PC-3 (cell line): Measurements from ENCODE around the gene EPHB1. TPM values are rescaled to one million over a fixed set of nuclear protein-coding genes. Genes with fewer than 3 reads are reported as not detected.

ENCODE experiments used
- ATAC-seq: fragments of 200-7000 bp; cut with Tn5 transposase; 2 replicates; pipeline ENCODE4 v1.9.1; 2020; ENCODE audit warnings: mild to moderate bottlenecking, moderate library complexity
- BruUV-seq: library from RNA; stranded (reverse); fragments of 400-500 nt; replicated peaks from 2 replicates; lab custom pipeline; 2021; lab: Mats Ljungman, UMichigan
- CTCF ChIA-PET: fragments of 300-600 bp; sonication (Branson Sonifier 250); formaldehyde crosslinking; loops from one replicate; lab custom pipeline; 2022; ENCODE audit warnings: antibody characterized with exemption; lab: Charles Lee
- POLR2A ChIA-PET: fragments of 300-600 bp; sonication (Branson Sonifier 250); formaldehyde crosslinking; loops from one replicate; lab custom pipeline; 2022; ENCODE audit warnings: antibody characterized with exemption; ENCODE audit not compliant: unreplicated experiment; lab: Charles Lee
- DNase-seq: peaks from one replicate; pipeline ENCODE4 v3.0.0-alpha.2; 2015
- H2AFZ ChIP-seq: fragments of 300-600 bp; sonication (generic); 2 replicates; pipeline ENCODE4 v1.6.0; 2016; ENCODE audit warnings: antibody characterized with exemption, low read length
- H3F3A ChIP-seq: fragments of 300-600 bp; sonication (generic); one replicate; pipeline ENCODE4 v1.6.0; 2017; ENCODE audit warnings: antibody characterized with exemption, low read length, control low read depth, mild to moderate bottlenecking; ENCODE audit not compliant: unreplicated experiment
- H3K27ac ChIP-seq: fragments of 300-600 bp; sonication (generic); 2 replicates; pipeline ENCODE4 v1.5.1; 2016; ENCODE audit warnings: mild to moderate bottlenecking, low read length
- H3K27me3 ChIP-seq: fragments of 300-600 bp; sonication (generic); 2 replicates; pipeline ENCODE4 v1.6.1; 2016; ENCODE audit warnings: low read length, mixed read lengths
- H3K36me3 ChIP-seq: fragments of 300-600 bp; sonication (generic); 2 replicates; pipeline ENCODE4 v1.6.1; 2016; ENCODE audit warnings: low read depth, mixed run types, low read length, mixed read lengths
- H3K4me1 ChIP-seq: fragments of 300-600 bp; sonication (generic); 2 replicates; pipeline ENCODE4 v1.5.1; 2016; ENCODE audit warnings: low read length; ENCODE audit not compliant: insufficient read depth
- H3K4me2 ChIP-seq: fragments of 300-600 bp; sonication (generic); 2 replicates; pipeline ENCODE4 v1.6.0; 2016; ENCODE audit warnings: low read length
- H3K4me3 ChIP-seq: fragments of 300-600 bp; sonication (generic); 2 replicates; pipeline ENCODE4 v1.5.1; 2016; ENCODE audit warnings: mild to moderate bottlenecking, low read length, mixed read lengths
- H3K79me2 ChIP-seq: fragments of 300-600 bp; sonication (generic); 2 replicates; pipeline ENCODE4 v1.6.1; 2017; ENCODE audit warnings: low read length, mixed read lengths
- H3K9ac ChIP-seq: fragments of 300-600 bp; sonication (generic); 2 replicates; pipeline ENCODE4 v1.6.0; 2016; ENCODE audit warnings: mild to moderate bottlenecking, low read length
- H3K9me2 ChIP-seq: fragments of 300-600 bp; sonication (generic); replicated peaks from 2 replicates; pipeline ENCODE4 v1.6.1; 2016; ENCODE audit warnings: mixed run types, low read length, mixed read lengths
- H3K9me3 ChIP-seq: fragments of 300-600 bp; sonication (generic); 2 replicates; pipeline ENCODE4 v1.6.1; 2016; ENCODE audit warnings: low read length, mixed read lengths
- H4K20me1 ChIP-seq: fragments of 300-600 bp; sonication (generic); 2 replicates; pipeline ENCODE4 v1.6.1; 2016; ENCODE audit warnings: low read length, mixed read lengths
- EZH2 ChIP-seq: fragments of 300-600 bp; sonication (generic); IDR thresholded peaks from one replicate; pipeline ENCODE4 v1.6.1; 2017; ENCODE audit warnings: antibody characterized with exemption, mild to moderate bottlenecking, low read length; ENCODE audit not compliant: unreplicated experiment
- EZH2phosphoT487 ChIP-seq: fragments of 300-600 bp; sonication (generic); IDR thresholded peaks from 2 replicates; pipeline ENCODE4 v1.6.1; 2018; ENCODE audit warnings: mild to moderate bottlenecking, antibody characterized with exemption, low read length, borderline replicate concordance
- intact Hi-C: fragments of 100-400 bp; cut with micrococcal nuclease; formaldehyde crosslinking; loops from 2 replicates; pipeline ENCODE4 v1.9.0; 2023
- total RNA-seq: library from RNA; depleted of rRNA; stranded (reverse); fragments of >200 nt; gene quantifications from 2 replicates; pipeline ENCODE4 v1.2.3, GENCODE V29; 2014
- TF ChIP-seq, protein P1 (sequence below): fragments of 300-600 bp; sonication (generic); conservative IDR thresholded peaks from 2 replicates; pipeline ENCODE4 v1.5.1; 2017; ENCODE audit warnings: antibody characterized with exemption, low read depth, mild to moderate bottlenecking, low read length

The EPHB1 gene
- total RNA-seq, 1 experiment from 2014 or later: 0.69 TPM

DNA sequence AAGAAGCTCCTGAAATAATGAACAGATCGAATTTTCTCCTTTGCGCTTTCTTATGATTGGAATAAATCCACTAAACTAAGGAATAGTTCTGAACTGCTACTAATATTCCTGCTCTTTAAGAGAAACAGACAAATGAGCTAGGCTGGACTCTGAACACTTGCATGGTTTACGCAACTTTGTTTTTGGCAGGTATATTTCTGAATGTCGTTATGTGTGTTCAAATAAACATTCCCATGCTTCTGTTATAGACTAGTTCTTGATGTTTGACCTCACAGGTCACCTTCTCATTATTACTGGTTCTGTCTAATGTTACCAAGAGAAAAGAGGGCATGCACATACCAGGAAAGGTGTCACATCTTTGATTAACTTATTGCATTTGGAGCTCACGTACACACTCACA is 418.2 kb downstream of the EPHB1 start:
- Histone ChIP-seq H3K36me3 (no peaks in the 10 kb centered on the region), H3K4me3 (no peak overlapping the region), H3K9me3 (no peaks in the 10 kb centered on the region), H3F3A (no peaks in the 10 kb centered on the region), H3K4me2 (no peak overlapping the region), H3K27me3 (no peaks in the 10 kb centered on the region), H3K4me1 (no peaks in the 10 kb centered on the region), H2AFZ (no peak overlapping the region), H3K79me2 (no peaks in the 10 kb centered on the region), H4K20me1 (no peaks in the 10 kb centered on the region), H3K9me2 (no peaks in the 10 kb centered on the region), H3K27ac (no peak overlapping the region), H3K9ac (no peak overlapping the region)
- intact Hi-C loops: no loop called here
- POLR2A ChIA-PET: no interaction called here
- TF ChIP-seq EZH2: no peak
- TF ChIP-seq, protein P1, sequence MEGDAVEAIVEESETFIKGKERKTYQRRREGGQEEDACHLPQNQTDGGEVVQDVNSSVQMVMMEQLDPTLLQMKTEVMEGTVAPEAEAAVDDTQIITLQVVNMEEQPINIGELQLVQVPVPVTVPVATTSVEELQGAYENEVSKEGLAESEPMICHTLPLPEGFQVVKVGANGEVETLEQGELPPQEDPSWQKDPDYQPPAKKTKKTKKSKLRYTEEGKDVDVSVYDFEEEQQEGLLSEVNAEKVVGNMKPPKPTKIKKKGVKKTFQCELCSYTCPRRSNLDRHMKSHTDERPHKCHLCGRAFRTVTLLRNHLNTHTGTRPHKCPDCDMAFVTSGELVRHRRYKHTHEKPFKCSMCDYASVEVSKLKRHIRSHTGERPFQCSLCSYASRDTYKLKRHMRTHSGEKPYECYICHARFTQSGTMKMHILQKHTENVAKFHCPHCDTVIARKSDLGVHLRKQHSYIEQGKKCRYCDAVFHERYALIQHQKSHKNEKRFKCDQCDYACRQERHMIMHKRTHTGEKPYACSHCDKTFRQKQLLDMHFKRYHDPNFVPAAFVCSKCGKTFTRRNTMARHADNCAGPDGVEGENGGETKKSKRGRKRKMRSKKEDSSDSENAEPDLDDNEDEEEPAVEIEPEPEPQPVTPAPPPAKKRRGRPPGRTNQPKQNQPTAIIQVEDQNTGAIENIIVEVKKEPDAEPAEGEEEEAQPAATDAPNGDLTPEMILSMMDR: no peak
- no peak for TF ChIP-seq EZH2phosphoT487
- no peak for DNase-seq
- no TSS peak for BruUV-seq
- CTCF ChIA-PET: no interaction called here
- no peak for ATAC-seq

- no peaks in the 10 kb centered on the region for H3K36me3 ChIP-seq
- intact Hi-C loops: no loop called here
- no peak overlapping the region for H2AFZ ChIP-seq
- ChIA-PET POLR2A (no interaction called here), CTCF (no interaction called here)
- H3K79me2 ChIP-seq: no peaks in the 10 kb centered on the region
- no peak overlapping the region for H3K9ac ChIP-seq
- BruUV-seq: no TSS peak
- DNase-seq (no peak), ATAC-seq (no peak)
- TF ChIP-seq, protein P1: no peak
- H4K20me1 ChIP-seq: no peaks in the 10 kb centered on the region
- H3K4me3 ChIP-seq: no peak overlapping the region
- no peaks in the 10 kb centered on the region for H3K27me3 ChIP-seq
- no peak overlapping the region for H3K27ac ChIP-seq
- H3K4me2 ChIP-seq: no peak overlapping the region
- no peaks in the 10 kb centered on the region for H3K9me2 ChIP-seq
- H3F3A ChIP-seq: no peaks in the 10 kb centered on the region
- H3K4me1 ChIP-seq: no peaks in the 10 kb centered on the region
- H3K9me3 ChIP-seq: no peaks in the 10 kb centered on the region
Measured at GRCh38 chr3:135213822-135214221, 418.8 kb downstream of the EPHB1 start.

DNA sequence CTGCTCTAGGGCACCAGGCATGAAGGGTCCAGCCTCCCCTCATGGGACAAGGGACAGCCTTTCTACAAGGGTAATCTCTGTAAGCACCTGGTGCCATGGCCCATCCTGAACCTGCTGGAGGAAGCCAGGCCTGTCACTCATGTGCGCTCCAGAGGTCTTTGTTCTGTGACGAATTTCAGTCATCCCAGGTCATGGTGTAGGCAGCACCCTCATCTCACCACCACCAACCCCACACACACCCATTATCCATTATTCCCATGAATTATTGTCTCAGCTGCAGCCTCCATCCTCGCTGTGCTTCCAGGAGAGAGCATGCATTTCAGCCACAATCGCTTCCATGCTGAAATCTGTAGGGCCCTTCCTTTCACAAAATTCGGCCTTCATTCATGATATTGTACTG is 419.3 kb downstream of the EPHB1 start:
- no peaks in the 10 kb centered on the region for H4K20me1 ChIP-seq
- POLR2A ChIA-PET: no interaction called here
- no peaks in the 10 kb centered on the region for H3K27me3 ChIP-seq
- H3K9ac ChIP-seq: no peak overlapping the region
- TF ChIP-seq EZH2 (no peak), EZH2phosphoT487 (no peak)
- TF ChIP-seq, protein P1: no peak
- no peak overlapping the region for H3K4me2 ChIP-seq
- H3K36me3 ChIP-seq: no peaks in the 10 kb centered on the region
- ATAC-seq (no peak), DNase-seq (no peak)
- H2AFZ ChIP-seq: no peak overlapping the region
- BruUV-seq: no TSS peak
- no peaks in the 10 kb centered on the region for H3K4me1 ChIP-seq
- no peaks in the 10 kb centered on the region for H3K79me2 ChIP-seq
- H3F3A ChIP-seq: no peaks in the 10 kb centered on the region
- H3K4me3 ChIP-seq: no peak overlapping the region
- H3K9me2 ChIP-seq: no peaks in the 10 kb centered on the region
- H3K27ac ChIP-seq: no peak overlapping the region
- CTCF ChIA-PET: no interaction called here
- H3K9me3 ChIP-seq: no peaks in the 10 kb centered on the region
- intact Hi-C loops: no loop called here
